GM18508 (cell line): ENCODE data around the gene SPSB4.
A peak's percentile ranks its signal among the peaks of the same experiment; 100 is the strongest.

ENCODE experiments used
- ATAC-seq: cut with Tn5 transposase; IDR thresholded peaks from one replicate; pipeline ENCODE4 v1.9.1; 2021; ENCODE audit warnings: moderate number of reproducible peaks; ENCODE audit not compliant: insufficient read depth, unreplicated experiment

The SPSB4 gene

GRCh38 chr3:141148770-141149169, 97.6 kb downstream of the SPSB4 start:
- ATAC-seq = no peak

- ATAC-seq = no peak
Observed at GRCh38 chr3:141150081-141150830, 99.1 kb downstream of the SPSB4 start.

GRCh38 chr3:141150931-141151330, 99.8 kb downstream of the SPSB4 start:
- ATAC-seq = no peak

GRCh38 chr3:141151439-141151838, 100.3 kb downstream of the SPSB4 start:
- ATAC-seq = no peak

- ATAC-seq = no peak
Observed at GRCh38 chr3:141152130-141152529, 101.0 kb downstream of the SPSB4 start.

- no peak for ATAC-seq
Observed at GRCh38 chr3:141152801-141153678, 101.9 kb downstream of the SPSB4 start.

- no peak for ATAC-seq
Observed at GRCh38 chr3:141153679-141153966, 102.5 kb downstream of the SPSB4 start.

- no peak for ATAC-seq
Observed at GRCh38 chr3:141164852-141165251, 113.7 kb downstream of the SPSB4 start.

GRCh38 chr3:141167681-141168080, 116.5 kb downstream of the SPSB4 start:
- no peak for ATAC-seq

GRCh38 chr3:141170678-141171295, 119.6 kb downstream of the SPSB4 start:
- no peak for ATAC-seq

- ATAC-seq = no peak
Observed at GRCh38 chr3:141174674-141175073, 123.5 kb downstream of the SPSB4 start.

- no peak for ATAC-seq
Observed at GRCh38 chr3:141176775-141177174, 125.6 kb downstream of the SPSB4 start.

GRCh38 chr3:141178026-141178425, 126.9 kb downstream of the SPSB4 start:
- no peak for ATAC-seq

GRCh38 chr3:141178551-141178950, 127.4 kb downstream of the SPSB4 start:
- no peak for ATAC-seq

GRCh38 chr3:141179983-141180382, 128.8 kb downstream of the SPSB4 start:
- no peak for ATAC-seq

GRCh38 chr3:141181196-141181595, 130.0 kb downstream of the SPSB4 start:
- ATAC-seq = no peak

- no peak for ATAC-seq
Observed at GRCh38 chr3:141181819-141182218, 130.7 kb downstream of the SPSB4 start.

- no peak for ATAC-seq
Observed at GRCh38 chr3:141183606-141184005, 132.5 kb downstream of the SPSB4 start.

GRCh38 chr3:141184430-141184829, 133.3 kb downstream of the SPSB4 start:
- no peak for ATAC-seq

GRCh38 chr3:141191097-141191749, 140.1 kb downstream of the SPSB4 start:
- no peak for ATAC-seq

- peak; percentile 94 for ATAC-seq
Observed at GRCh38 chr3:141192345-141192744, 141.2 kb downstream of the SPSB4 start.
